ENCODE results near the gene POLD3. TPM values are rescaled to one million over a fixed set of nuclear protein-coding genes. Genes with fewer than 3 reads are reported as not detected.
"Not testable (repeated sequence)": the region's sequence is repeated elsewhere in the genome, so short reads cannot be mapped to it uniquely, and the experiment has no call there.

Gene POLD3
- total RNA-seq, 1 donor from 2014 or later, result 11.9 TPM

GRCh38 chr11:74647831-74648230 lies 55.4 kb downstream of the POLD3 start:
- no peaks in the 10 kb centered on the region for H3K27me3 ChIP-seq (ENCODE audit: control insufficient read depth, insufficient read depth, low read length)
- no peaks in the 10 kb centered on the region for H3K36me3 ChIP-seq (ENCODE audit: control insufficient read depth, insufficient read depth, low read length)
- DNase-seq (ENCODE audit: low read depth), result no peak
- TF ChIP-seq, protein P1, sequence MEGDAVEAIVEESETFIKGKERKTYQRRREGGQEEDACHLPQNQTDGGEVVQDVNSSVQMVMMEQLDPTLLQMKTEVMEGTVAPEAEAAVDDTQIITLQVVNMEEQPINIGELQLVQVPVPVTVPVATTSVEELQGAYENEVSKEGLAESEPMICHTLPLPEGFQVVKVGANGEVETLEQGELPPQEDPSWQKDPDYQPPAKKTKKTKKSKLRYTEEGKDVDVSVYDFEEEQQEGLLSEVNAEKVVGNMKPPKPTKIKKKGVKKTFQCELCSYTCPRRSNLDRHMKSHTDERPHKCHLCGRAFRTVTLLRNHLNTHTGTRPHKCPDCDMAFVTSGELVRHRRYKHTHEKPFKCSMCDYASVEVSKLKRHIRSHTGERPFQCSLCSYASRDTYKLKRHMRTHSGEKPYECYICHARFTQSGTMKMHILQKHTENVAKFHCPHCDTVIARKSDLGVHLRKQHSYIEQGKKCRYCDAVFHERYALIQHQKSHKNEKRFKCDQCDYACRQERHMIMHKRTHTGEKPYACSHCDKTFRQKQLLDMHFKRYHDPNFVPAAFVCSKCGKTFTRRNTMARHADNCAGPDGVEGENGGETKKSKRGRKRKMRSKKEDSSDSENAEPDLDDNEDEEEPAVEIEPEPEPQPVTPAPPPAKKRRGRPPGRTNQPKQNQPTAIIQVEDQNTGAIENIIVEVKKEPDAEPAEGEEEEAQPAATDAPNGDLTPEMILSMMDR (IDR thresholded peaks at IDR 0.05; ENCODE audit: insufficient read depth, low read length, poor library complexity, severe bottlenecking), result no peak
- no peak overlapping the region for H3K4me3 ChIP-seq (ENCODE audit: low read depth, low read length)

DNA sequence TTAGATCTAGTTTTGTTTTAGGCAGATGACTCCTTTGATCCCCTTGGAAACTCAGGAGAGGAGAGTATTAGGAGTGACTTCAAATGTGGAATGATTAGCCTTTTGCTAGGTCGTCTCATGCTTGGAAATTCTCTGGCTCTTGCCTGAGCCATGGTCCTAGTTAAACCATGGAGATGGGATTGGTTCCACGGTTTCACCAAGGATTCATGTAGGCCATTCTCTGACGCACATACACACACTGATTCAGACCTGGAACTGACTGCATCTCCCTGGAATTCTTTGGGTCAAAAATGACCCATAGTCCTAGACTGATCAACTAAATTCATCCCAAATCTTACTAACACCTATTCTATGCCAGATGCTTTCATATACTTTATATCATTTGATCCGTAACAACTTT lies 56.5 kb downstream of the POLD3 start:
- no peak overlapping the region for H3K4me3 ChIP-seq (ENCODE audit: low read depth, low read length)
- no peaks in the 10 kb centered on the region for H3K27me3 ChIP-seq (ENCODE audit: control insufficient read depth, insufficient read depth, low read length)
- no peaks in the 10 kb centered on the region for H3K36me3 ChIP-seq (ENCODE audit: control insufficient read depth, insufficient read depth, low read length)
- no peak for DNase-seq (ENCODE audit: low read depth)
- TF ChIP-seq, protein P1 (IDR thresholded peaks at IDR 0.05; ENCODE audit: insufficient read depth, low read length, poor library complexity, severe bottlenecking), result no peak

DNA sequence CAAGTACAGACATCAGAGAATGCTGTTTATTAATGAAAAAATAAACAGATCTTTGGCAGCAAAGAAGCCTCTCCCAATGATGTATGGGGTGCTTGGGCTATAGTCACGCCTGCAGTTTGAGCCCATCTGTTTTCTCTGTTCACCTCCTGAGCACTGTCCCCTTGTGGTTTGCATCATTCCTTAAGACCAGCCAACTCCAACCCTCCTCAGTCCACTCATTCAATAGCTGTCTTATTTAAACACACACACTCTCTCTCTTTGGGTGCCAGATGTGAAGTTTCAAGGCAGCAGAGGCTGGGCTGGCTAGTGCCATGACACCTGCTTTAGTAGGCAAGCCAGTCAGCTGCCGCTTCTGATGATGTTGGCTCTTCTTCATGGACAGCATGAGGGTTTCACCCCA lies 58.1 kb downstream of the POLD3 start:
- TF ChIP-seq, protein P1 (IDR thresholded peaks at IDR 0.05; ENCODE audit: insufficient read depth, low read length, poor library complexity, severe bottlenecking), result no peak
- DNase-seq (ENCODE audit: low read depth), result no peak
- Histone ChIP-seq H3K4me3 (ENCODE audit: low read depth, low read length) (no peak overlapping the region), H3K36me3 (ENCODE audit: control insufficient read depth, insufficient read depth, low read length) (no peaks in the 10 kb centered on the region), H3K27me3 (ENCODE audit: control insufficient read depth, insufficient read depth, low read length) (no peaks in the 10 kb centered on the region)

DNA sequence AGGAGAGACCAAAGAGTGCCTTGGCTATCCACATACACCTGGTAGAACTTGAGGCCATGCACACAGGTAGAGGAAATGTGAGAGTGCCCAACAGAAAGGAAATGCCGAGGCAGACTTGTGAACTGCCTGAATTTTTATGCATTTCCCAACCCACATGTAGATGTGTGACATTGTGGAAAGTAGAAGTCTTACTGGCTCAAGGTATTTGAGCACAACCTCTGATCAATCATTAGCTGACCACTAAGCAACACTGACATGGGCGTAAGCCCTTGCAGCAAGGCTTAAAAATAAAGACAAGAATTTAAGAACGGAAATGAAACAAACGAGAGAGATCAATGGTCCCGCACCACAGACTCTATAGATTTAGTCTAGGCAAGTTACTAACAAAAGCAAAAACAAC lies 62.6 kb downstream of the POLD3 start:
- TF ChIP-seq, protein P1 (IDR thresholded peaks at IDR 0.05; ENCODE audit: insufficient read depth, low read length, poor library complexity, severe bottlenecking), result no peak
- Histone ChIP-seq H3K4me3 (ENCODE audit: low read depth, low read length) (no peak overlapping the region), H3K36me3 (ENCODE audit: control insufficient read depth, insufficient read depth, low read length) (no peaks in the 10 kb centered on the region), H3K27me3 (ENCODE audit: control insufficient read depth, insufficient read depth, low read length) (no peaks in the 10 kb centered on the region)
- DNase-seq (ENCODE audit: low read depth), result no peak

- not testable (repeated sequence) for DNase-seq (ENCODE audit: low read depth); H3K36me3 ChIP-seq (ENCODE audit: control insufficient read depth, insufficient read depth, low read length); H3K27me3 ChIP-seq (ENCODE audit: control insufficient read depth, insufficient read depth, low read length); H3K4me3 ChIP-seq (ENCODE audit: low read depth, low read length)
Measured at GRCh38 chr11:74659124-74659523, 66.7 kb downstream of the POLD3 start.

- H3K4me3 ChIP-seq (ENCODE audit: low read depth, low read length), result no peak overlapping the region
Measured at GRCh38 chr11:74662487-74663103, 70.2 kb downstream of the POLD3 start.

More at GRCh38 chr11:74662487-74663103, 70.2 kb downstream of the POLD3 start:
- Histone ChIP-seq H3K36me3 (ENCODE audit: control insufficient read depth, insufficient read depth, low read length) (no peaks in the 10 kb centered on the region), H3K27me3 (ENCODE audit: control insufficient read depth, insufficient read depth, low read length) (no peaks in the 10 kb centered on the region)
- no peak for DNase-seq (ENCODE audit: low read depth)
- TF ChIP-seq, protein P1 (IDR thresholded peaks at IDR 0.05; ENCODE audit: insufficient read depth, low read length, poor library complexity, severe bottlenecking), result no peak
